Hippocampal formation (tissue), 2 donors: ENCODE results near the gene GULP1.
"Not testable (repeated sequence)": the region's sequence is repeated elsewhere in the genome, so short reads cannot be mapped to it uniquely, and the experiment has no call there.

Source experiments
- DNase-seq, 2 donors: peaks; one replicate each; lab custom pipeline; 2025; lab: John Stamatoyannopoulos, UW

GULP1 gene

DNA sequence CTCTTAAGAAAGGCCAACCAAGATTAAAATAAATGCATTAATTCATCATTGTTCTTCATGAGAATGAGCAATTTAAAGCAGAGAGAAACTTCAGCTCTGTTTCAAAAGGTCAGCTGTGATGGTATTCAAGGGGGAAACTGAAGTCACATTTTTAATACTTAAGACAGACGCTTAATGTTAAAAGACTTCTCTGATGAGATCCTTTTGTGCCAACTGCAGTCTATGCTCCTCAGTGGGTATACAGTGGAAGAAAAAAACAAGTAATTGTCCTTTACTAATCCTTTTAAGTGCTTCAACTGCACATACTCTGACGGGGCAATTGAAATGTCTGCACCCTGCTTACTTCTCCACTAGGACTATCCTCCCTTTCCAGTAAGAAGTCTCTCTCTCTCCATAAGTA, 309.7 kb downstream of the GULP1 start:
- DNase-seq: no peak

DNA sequence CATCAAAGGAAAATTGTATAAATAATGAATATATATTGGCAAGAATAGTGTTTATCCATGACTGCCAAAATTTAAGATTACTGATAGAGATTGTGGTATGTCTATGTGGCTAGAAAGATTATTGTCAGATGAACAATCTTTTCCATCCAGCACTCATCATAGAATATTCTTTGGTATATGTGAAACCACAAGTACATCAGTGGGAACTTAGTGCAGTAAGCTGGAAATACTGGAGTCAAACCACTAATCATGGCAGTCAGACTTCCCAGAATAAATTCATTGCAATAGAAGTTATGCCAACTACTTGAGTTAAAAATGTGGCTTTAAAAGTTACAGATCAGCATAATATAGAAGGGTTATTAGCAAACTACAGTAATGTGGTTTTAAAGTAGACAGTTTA, 310.3 kb downstream of the GULP1 start:
- DNase-seq: no peak

DNA sequence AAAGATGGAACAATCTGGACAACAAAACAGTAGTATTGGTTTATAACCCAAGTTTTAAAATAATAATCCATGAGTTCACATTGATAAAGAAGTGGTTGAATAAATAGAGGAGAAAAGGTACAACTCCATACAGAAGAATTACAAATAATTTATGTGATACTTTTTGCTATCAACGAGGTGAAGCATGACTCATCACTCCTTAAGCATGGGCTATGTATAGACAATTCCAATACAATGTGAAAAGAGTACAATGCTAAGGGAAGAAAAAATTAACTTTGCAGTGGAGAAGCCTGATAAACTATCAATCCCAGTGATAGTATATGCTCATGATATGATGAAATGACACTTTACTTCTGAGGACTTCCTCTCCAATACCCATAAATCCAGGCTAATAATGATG, 312.9 kb downstream of the GULP1 start:
- DNase-seq: no peak

DNA sequence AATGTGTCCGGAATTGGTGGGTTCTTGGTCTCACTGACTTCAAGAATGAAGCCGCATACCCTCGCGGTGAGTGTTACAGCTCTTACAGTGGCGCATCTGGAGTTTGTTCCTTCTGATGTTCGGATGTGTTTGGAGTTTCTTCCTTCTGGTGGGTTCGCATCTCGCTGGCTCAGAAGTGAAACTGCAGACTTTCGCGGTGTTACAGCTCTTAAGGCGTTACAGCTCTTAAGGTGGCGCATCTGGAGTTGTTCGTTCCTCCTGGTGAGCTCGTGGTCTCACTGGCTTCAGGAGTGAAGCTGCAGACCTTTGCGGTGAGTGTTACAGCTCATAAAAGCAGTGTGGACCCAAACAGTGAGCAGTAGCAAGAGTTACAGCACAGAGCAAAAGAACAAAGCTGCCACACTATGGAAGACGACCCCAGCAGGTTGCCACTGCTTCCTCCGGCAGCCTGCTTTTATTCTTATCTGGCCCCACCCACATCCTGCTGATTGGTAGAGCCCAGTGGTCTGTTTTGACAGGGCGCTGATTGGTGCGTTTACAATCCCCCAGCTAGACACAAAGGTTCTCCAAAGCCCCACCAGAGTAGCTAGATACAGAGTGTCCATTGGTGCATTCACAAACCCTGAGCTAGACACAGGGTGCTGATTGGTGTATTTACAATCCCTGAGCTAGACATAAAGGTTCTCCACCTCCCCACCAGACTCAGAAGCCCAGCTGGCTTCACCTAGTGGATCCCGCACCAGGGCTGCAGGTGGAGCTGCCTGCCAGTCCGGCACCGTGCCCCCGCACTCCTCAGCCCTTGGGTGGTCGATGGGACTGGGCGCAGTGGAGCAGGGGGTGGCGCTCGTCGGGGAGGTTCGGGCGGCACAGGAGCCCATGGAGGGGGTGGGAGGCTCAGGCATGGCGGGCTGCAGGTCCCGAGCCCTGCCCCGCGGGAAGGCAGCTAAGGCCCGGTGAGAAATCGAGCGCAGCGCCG, 314.2 kb downstream of the GULP1 start:
- DNase-seq: not testable (repeated sequence)

DNA sequence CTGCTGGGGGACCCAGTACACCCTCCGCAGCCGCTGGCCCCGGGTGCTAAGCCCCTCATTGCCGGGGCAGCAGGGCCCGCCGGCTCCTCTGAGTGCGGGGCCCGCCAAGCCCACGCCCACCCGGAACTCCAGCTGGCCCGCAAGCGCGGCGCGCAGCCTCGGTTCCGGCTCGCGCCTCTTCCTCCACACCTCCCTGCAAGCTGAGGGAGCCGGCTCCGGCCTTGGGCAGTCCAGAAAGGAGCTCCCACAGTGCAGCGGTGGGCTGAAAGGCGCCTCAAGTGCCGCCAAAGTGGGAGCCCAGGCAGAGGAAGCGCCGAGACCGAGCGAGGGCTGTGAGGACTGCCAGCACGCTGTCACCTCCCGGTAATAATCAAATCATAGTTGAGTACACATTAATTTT, 314.9 kb downstream of the GULP1 start:
- DNase-seq: not testable (repeated sequence)

DNA sequence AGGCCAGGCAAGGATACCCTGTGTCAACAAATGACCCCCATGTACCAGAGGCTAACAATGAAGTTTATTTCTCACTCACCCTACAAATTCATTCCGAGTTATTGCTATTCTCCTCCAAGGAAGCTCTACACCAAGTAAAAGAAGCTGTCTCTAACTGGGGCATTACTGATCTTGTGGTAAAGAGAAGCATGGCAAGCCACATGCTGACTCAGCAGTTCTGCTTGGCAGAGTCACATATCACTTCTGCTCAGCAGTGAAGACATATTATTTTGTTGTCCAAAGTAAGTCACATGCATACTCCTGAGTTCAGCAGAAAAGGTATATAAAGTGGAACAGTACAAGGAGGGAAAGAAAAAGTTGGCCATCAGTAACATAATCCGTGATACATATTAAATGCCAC, 315.8 kb downstream of the GULP1 start:
- no peak for DNase-seq

DNA sequence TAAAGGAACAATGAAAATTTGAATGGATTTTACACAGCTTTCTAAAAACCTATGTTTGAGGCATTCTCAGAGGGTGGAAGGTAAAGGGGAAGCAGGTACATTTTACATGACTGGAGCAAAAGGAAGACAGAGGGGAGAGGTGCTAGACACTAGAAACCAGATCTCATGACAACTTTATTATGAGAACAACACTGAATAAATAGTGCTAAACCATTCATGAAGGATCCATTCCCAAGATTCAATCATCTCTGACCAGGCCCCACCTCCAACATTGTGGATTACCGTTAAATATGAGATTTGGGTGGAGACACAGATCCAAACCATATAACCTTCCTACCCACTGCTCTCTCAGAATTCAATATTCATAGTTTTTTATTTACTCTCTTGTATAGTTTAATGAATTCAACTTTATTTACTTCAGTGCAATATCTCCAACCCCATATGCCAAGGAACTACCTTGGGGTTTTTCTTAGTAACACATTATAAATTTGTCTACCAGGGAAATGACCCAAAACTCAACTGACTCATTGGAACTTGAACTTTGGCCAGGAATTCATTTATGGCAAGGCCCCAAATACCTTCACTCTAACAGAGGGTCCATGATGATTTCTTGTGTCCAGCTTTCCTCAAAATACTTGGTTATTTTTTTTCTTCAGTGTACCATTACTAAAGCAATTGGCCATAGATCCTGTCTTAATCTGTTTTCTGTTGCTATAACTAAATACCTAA, 317.8 kb downstream of the GULP1 start:
- DNase-seq: no peak

DNA sequence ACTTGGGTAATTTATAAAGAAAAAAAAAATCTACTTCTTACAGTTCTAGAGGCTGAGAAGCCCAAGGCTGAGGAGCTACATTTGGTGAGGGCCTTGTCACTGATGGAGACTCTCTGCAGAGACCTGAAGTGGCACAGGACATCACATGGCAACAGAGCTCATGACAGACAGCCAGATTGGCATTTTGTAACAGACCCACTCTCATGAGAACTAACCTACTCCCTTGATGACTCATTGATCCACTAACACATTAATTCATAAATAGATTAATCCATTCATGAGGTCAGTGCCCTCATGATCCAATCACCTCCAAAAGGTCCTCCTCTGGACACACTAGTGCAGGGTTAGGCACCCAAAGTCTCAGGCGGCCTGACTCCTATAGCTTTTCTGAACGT, 318.4 kb downstream of the GULP1 start:
- DNase-seq: no peak

DNA sequence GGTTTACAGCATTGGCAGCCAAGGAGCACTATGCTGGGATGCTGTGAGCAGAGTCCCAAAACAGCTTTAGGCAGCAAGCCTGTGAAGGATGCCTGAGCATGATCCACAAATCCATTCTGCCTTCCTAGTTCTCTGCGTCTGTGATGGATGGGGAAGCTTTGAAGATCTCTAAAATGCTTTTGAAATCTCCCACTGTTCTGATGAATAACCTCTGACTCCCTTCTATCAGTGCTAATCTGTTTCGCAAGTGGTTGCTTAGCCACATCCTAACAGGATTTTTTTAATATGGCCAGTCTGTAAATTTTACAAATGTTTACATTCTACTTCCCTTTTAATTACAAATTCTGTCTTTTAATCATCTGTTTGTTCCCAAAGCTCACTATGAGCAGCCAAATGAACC, 319.2 kb downstream of the GULP1 start:
- DNase-seq: no peak

DNA sequence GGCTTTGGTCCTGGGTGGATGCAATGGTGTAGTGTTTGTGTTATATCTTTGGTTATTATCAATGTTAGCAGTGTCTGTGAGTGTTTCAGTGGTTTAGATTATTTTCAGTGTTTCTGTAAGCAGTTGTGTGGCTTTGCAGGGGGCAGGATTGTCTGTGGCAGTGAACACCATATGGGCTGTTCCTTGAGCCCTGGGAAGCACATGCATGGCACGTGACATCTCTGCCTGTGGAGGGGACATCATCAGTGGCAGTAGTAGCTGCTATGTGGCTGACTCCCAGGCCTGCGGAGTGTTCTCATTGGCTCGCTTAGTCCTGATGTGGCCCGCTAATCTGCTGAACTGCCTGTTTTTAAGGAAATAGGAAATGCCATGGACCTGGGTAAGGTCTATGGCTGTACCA, 327.5 kb downstream of the GULP1 start:
- no peak for DNase-seq

DNA sequence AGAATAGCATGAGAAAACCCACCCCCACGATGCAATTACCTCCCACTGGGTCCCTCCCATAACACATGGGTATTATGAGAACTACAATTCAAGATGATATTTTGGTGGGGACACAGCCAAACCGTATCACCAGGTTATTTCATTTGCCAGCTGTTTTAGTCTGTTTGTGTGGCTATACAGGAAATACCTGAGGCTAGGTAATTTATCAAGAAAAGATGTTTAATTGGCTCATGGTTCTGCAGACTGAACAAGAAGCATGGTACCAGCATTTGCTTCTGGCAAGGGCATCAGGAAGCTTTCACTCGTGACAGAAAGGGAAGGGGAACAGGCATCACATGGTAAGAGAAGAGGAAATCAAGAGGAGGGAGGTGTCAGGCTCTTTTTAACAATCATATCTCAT, 329.2 kb downstream of the GULP1 start:
- no peak for DNase-seq

DNA sequence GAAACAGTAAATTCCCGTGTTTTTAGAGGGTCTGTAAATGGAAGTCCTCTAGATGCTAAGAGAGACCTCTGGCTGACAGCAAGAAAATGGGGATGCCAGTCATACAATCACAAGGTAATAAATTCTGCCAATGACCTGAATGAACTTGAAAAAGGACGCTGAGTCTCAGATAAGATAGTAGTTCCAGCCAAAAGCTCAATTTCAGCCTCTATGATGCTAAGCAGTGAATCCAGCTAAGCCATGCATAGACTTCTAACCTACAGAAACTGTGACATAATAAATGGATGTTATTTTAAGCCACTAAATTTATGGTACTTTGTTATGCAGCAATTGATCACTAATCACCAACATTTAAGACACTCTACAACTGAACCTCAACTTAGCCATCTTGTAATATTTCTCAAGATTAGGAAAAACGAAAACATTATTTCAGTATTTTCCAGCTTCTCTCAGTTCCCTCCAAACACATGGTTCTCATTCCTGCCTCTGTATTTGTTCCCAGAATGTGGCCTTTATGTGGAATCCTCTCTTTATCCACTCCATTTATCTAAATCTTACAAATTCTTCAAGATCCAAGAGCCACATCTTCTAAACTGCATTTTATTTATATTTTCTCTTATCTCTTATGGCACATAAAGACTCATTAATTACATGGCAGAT, 331.1 kb downstream of the GULP1 start:
- no peak for DNase-seq

DNA sequence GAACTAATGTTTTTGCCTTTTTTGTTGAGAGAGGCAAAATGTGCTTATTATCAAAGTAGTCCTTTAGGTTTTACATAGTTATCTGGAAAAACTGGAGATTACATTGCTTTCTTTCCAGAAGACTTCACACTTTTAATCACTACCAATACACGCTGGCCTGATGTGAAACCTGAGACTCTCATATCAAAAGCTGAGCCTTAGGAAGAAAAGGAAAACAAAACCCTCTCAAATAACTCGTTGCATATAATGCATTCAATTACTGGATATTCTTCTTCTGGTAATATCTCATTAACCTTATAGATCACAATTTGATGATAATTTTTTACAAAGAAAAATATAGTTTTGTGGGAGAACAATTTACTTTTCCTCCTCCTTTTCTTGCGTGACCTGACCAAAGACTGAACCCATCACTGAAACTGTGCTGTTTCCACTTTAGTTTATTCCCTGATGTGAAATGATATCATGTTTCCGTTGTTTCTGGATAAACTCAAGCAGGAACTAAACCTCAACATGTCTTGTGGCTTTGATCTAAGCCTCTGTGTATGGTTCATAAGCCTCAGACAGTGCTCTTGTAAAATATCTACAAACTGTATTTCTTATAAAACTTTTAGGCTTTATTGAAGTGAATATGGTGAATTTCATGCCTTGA, 332.4 kb downstream of the GULP1 start:
- no peak for DNase-seq

DNA sequence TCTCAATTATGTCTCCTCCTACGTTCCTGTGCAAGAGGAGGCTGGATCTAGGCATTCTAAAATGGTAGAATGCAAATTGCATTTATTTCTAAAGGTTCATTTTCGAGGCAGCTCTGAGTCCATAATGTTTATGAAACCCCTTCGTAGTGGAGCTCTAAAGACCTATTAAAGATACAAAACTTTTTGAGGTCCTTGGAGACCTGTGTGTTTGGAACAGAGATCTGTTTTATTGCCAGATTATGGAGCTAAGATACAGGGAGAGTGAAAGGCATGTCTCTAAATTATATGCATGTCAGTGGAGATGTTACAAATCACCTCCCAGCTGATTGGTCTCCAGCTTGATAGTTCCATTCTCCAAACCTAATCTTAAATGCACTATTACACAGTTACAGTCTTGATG, 335.8 kb downstream of the GULP1 start:
- no peak for DNase-seq

DNA sequence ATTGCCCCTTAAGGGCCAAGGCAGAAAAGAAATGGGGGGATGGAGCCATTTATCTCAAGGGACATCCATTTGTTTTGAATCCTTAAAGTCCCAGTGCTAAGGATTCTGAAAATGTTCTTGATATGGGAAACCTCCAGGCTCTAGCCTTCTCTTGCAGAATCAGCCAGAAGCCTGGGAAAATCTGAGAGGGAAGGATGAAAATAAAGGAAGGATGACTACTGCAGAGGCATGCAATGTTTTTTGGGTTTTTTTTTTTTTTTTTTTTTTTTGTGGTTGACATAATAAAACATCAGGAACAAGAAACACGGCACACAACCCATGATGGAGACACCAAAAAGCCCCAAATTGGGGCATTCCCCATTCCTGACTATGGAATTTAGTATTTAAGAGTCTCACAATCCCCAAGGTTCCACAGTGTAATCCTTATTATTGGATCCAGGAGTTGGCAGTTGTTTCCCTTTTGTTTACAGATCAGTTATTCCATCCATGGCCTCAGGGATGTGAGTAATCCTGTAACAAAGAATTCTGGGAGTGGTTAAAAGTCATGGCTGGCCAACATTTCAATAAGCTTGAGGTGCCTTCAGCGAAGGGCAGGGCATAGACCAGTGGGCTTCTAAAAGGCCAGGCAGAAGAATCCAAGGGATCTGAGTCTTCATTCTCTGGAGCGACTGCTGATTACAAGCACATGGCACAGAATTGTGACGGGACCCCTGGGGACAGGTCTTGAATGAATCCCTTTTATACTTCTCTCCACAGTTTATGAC, 337.5 kb downstream of the GULP1 start:
- no peak for DNase-seq

DNA sequence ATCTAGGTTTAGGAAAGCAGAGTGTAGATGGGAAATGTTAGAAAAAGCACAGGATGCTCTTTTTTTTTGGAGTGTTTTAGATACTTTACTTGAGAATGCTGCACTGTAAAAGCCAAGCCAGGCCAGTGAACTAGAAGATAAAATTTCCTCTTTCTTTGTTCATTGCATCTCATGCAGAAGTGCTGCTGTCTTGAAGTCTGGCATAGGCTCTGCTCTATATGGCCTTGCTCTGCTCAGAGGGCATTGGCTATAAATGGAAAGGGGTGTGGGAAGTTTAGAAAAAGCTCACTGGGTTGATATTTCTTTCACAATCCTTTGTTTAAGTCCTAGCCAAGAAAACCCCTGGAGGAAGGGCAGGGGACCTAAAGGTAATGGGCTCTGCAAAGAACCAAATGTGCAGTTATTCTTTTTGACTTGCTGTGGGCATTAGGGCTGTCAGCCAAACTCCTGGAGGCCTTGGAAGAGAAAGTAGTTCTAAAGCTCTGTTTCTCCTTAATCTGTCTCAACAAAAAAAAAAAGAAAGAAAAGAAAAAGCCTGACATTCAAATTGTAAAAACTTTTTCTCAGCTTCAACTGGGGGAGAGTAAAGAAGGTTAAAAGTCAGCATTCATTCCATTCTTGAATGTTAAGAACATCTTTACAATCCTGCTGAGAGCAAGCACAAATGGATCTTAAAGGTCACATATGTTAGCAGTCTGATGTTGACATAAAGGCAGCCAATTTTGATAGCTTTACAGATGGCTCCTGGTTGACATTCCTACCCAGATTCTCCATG, 338.3 kb downstream of the GULP1 start:
- no peak for DNase-seq

DNA sequence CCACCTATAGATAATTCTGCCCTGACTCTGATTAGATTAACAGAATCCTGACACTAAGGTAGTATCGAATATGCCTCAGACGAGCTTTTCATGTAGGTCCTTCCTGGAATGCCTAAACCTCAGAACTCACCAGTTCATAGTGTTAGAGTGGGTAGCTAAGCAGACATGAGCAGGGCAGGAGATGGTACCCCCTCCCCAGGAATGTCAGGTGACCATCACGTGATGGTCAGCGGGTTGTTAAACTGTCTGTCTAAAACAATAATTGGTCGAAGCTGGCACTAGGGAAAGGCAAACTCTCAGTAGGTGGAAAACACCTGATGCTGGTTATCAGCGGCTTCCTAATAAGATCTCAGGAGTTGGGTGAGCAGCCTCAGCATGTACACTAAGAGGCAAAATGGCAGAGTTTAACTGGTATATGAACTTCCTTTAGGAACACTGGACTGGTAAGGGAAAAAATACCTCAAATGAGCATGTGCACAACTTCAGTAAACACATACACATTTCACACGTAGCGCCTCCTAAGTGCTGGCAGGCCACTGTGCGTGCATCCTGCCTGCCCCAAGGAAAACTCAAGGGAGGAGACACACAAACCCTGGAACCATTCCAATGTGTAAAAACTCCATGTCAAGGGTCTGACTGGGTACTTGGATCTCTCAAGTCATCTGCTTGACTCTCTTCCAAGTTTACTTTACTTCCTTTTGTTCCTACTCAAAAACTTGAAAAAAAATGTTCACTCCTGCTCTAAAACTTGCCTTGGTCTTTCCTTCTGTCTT, 339.5 kb downstream of the GULP1 start:
- no peak for DNase-seq

DNA sequence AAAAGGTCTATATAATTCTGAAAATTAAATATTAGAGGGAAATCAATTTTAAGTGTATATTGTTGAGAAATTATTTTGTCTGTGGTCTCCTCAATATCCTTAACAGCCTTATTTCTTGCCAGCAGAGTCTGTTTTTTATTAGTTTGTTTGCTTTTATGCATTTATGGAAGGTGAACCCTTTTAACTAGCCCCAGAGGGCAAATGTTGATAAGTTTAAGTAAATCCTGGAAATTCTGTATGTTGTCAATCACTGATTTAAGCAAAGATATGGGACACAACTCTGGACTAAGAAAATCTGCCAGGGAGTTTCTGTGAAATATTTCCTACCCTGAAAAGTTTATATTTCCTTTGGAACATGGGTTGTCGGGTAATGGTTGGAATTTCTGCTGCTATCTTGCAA, 343.0 kb downstream of the GULP1 start:
- no peak for DNase-seq
